Adrenal gland (tissue), 5 donors: ENCODE data around the gene MSANTD1.

Experiments
- CTCF ChIP-seq, 6 experiments: fragments of 450-650 bp in 4 of 6; fragments of 200-600 bp in 2 of 6; sonication (generic) in 1 of 6; IDR thresholded peaks; 1 replicate in 5 of 6; 2 replicates in 1 of 6; pipeline versions ENCODE4 v1.5.1 to v1.8.0; 2016 to 2021; ENCODE audit warnings: antibody characterized with exemption in 6 of 6, mild to moderate bottlenecking in 2 of 6, moderate library complexity in 1 of 6
- POLR2A ChIP-seq, 2 donors: fragments of 450-650 bp; IDR thresholded peaks; one replicate each; pipeline ENCODE4 v1.6.1; 2017; ENCODE audit warnings: antibody characterized with exemption in 2 of 2, mild to moderate bottlenecking in 2 of 2, moderate library complexity in 1 of 2
- donor health status: DM: no; HTN: no; CAD: no.

GRCh38 chr4:3257556-3258482 is 8.9 kb downstream of the MSANTD1 start:
- TF ChIP-seq CTCF (IDR thresholded peaks at IDR 0.05) (no peak), POLR2A (IDR thresholded peaks at IDR 0.05) (no peak)
